Vein endothelial cell (primary cell): ENCODE data around the gene FTCD. TPM values are rescaled to one million over a fixed set of nuclear protein-coding genes. Genes with fewer than 3 reads are reported as not detected.

ENCODE experiments used
- total RNA-seq: library from RNA; depleted of rRNA; stranded (reverse); fragments of >200 nt; gene quantifications from 2 replicates; pipeline ENCODE4 v1.2.3, GENCODE V29; 2012

Gene FTCD, protein sequence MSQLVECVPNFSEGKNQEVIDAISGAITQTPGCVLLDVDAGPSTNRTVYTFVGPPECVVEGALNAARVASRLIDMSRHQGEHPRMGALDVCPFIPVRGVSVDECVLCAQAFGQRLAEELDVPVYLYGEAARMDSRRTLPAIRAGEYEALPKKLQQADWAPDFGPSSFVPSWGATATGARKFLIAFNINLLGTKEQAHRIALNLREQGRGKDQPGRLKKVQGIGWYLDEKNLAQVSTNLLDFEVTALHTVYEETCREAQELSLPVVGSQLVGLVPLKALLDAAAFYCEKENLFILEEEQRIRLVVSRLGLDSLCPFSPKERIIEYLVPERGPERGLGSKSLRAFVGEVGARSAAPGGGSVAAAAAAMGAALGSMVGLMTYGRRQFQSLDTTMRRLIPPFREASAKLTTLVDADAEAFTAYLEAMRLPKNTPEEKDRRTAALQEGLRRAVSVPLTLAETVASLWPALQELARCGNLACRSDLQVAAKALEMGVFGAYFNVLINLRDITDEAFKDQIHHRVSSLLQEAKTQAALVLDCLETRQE
- total RNA-seq: not detected in 2 replicates

DNA sequence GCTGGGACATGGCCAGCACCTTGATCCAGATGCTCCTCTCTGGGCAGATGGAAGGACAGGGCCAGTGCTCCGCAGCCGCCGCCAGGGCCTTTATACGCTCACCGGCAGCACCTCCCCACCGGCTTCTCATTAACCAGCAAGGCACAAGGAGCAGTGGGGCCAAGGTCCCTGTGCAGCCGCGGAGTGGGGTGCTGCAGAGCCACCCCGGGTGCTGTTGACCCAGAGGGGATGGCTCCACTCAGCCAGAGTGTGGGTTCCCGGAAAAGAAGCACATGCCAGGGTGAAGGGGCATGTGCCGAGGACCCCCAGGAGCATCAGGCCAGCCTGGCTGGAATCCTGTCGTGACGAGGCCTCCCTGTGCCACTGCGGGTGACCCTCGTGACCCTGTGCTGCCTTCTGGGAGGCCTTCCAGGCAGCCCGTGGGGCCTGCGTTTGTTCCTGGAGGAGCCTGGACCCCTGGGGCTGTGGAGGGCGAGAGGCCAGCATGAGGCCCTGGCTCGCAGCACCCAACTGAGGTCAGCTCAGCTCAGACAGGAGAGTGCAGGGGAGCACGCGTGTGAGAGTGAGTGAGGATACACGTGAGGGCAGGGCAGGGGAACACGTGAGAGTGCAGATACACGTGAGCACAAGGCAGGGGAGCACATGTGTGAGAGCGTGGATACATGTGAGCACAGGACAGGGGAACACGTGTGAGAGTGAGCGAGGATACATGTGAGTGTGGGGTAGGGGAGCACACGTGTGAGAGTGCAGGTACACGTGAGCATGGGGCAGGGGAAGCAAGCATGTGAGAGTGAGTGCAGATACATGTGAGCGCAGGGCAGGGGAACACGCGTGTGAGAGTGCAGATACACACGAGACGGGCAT, at the start of gene FTCD:
Gene FTCD, minus strand, starts transcription at position 66 of the 864 bp plus-strand sequence. Its CDS starts 56 bp downstream, at position 10.

DNA sequence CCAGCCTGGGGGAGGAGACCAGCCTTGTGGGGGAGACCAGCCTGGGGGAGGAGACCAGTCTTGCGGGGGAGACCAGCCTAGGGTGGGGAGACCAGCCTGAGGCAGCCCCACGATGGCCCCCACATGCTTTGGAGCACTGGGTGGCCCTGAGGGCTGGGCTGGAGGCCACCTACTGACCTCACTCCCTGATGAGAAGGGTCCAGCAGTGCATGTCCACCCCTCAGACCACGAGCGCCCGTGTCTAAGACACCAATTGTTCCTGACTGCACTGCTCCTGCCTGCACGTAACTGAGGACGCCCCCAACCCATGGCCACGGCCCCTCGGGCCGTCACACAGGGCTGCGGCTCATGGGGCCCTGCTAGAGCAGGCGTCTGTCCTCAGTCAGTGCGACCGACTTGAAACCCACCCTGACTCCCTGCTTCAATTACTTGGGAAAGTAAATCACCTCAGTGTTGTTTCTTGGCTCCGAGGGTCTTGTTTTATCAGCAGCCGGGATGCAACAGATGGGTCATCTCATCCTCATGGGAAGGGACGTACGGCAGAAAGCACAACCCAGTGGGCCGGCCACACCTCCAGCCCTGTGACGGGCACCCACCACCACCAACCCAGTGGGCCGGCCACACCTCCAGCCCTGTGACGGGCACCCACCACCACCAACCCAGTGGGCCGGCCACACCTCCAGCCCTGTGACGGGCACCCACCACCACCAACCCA, 28.7 kb upstream of the FTCD start, which contains the start of gene SPATC1L:
Gene SPATC1L, minus strand, starts transcription at position 550 of the 715 bp plus-strand sequence. CDS start 1,643 bp downstream, outside the sequence.

DNA sequence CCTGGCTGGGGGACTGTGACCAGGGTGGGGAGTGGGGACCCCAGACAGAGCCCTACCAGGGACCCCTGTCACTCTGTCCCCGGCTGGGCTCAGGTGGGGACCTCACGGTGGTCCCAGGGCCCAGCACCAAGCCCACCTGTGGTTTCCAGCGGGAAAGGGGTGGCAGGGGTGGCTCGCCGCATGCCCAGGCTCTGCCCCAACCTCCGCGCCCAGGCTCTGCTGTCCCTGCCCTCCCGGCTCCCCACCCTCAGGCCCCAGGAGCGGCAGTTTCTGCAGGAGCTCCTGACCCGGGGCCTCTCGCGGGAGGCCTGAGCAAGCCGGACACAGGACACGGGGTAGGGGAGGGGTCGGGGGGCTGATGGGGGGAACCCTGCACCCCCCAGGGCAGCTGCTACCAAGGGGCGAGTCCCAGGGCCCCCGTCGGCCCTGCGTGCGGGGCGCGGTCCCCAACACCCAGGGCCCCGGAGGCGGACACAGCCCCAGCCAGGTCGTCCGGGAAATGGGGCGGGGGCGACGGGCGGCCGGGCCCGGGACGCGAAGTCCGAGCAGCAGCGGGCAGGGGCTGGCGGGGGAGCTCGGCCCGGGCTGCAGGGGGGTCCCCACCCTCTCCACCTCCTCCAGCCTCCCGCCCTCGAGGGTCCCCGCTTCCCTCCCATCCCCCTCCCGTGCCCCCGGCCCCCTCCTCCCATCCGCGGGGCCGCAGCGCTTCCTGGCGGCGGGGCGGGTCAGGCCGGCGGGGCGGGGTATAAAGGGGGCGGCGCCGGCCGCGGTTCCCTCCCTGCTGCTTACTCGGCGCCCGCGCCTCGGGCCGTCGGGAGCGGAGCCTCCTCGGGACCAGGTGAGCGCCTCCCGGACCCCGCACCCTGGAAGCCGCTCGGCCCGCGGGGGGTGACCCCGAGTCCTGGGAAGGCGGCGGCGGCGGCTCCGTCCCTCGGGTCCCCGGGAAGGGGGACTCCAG, 57.8 kb downstream of the FTCD start, which contains the start of gene COL6A2:
Gene COL6A2, plus strand, starts transcription at position 777 of the 958 bp plus-strand sequence.

Other genes with a start within 250 kb of the FTCD start
- gene COL6A1, start 173.8 kb downstream of the FTCD start, total RNA-seq: 23.5 and 27.1 TPM in 2 replicates
- 9.5 and 16.1 TPM in 2 replicates for gene COL6A2, start 57.5 kb downstream of the FTCD start, total RNA-seq
- gene SPATC1L, start 28.9 kb upstream of the FTCD start, total RNA-seq: 12.8 and 13.1 TPM in 2 replicates
- gene LSS, start 73.2 kb upstream of the FTCD start, total RNA-seq: 59.8 and 81.9 TPM in 2 replicates
- gene MCM3AP, start 130.0 kb upstream of the FTCD start, total RNA-seq: 67.0 and 71.9 TPM in 2 replicates
- 7.5 and 7.6 TPM in 2 replicates for gene YBEY, start 130.8 kb upstream of the FTCD start, total RNA-seq
- 3.6 and 6.0 TPM in 2 replicates for gene C21orf58, start 168.3 kb upstream of the FTCD start, total RNA-seq
- gene PCNT, start 168.6 kb upstream of the FTCD start, total RNA-seq: 14.7 and 19.8 TPM in 2 replicates